GM19467 (cell line): ENCODE measurements around the gene ZSCAN21.

Experiments
- ATAC-seq: cut with Tn5 transposase; IDR thresholded peaks from one replicate; pipeline ENCODE4 v1.9.1; 2021; ENCODE audit warnings: mild to moderate bottlenecking, moderate library complexity; ENCODE audit not compliant: unreplicated experiment

ZSCAN21 gene

DNA sequence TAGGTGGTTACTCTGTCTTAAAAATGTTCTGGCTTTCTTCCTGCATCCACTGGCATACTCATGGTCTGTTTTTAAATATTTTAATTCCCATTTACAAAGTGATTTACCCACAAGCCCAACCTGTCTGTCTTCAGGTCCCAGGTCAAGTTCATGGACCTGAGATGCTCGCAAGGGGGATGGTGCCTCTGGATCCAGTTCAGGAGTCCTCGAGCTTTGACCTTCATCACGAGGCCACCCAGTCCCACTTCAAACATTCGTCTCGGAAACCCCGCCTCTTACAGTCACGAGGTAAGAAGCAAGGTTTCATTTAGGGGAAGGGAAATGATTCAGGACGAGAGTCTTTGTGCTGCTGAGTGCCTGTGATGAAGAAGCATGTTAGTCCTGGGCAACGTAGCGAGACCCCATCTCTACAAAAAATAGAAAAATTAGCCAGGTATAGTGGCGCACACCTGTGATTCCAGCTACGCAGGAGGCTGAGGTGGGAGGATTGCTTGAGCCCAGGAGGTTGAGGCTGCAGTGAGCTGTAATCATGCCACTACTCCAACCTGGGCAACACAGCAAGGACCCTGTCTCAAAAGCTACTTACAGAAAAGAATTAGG lies 25.5 kb upstream of the ZSCAN21 start:
- ATAC-seq: no peak

DNA sequence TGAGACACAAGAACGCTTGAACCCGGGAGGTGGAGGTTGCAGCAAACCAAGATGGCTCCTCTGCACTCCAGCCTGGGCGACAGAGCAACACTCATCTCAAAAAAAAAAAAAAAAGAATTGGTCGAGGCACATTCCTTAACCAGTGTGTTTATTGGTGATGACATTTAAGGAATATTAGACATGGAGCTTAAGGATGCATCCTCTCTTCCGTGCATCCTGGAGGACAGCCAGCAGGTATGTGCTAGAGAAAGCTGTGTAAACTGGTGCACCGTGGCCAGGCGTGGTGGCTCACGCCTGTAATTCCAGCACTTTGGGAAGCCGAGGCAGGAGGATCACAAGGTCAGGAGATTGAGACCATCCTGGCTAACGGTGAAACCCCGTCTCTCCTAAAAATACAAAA lies 22.4 kb upstream of the ZSCAN21 start:
- ATAC-seq: no peak

DNA sequence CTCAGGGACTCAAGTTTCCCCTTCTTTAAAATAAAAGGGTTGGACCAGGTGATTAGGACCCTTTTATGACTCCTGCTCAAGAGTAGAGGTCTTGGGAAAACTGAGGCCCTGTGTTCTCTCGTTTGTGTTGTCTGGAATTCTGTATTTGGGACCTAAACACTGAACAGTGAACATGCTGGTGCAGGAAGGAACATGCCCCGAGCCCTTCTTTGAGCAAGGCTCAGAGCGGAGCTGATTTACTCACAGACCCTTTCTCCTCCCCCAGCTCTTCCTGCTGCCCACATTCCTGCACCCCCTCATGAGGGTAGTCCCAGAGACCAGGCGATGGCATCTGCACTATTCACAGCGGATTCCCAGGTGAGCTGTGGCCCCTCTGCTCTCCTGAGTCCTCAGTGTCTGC lies 20.0 kb upstream of the ZSCAN21 start:
- no peak for ATAC-seq

DNA sequence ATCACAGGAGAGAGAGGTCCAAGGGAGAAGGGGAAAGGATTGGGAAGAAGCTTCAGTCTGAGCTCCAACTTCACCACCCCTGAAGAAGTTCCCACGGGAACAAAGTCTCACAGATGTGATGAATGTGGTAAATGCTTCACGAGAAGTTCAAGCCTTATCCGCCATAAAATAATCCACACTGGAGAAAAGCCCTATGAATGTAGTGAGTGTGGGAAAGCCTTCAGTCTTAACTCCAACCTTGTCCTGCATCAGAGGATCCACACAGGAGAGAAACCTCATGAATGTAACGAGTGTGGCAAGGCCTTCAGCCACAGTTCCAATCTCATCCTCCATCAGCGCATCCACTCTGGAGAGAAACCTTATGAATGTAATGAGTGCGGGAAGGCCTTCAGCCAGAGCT lies 16.0 kb upstream of the ZSCAN21 start:
- ATAC-seq: no peak

DNA sequence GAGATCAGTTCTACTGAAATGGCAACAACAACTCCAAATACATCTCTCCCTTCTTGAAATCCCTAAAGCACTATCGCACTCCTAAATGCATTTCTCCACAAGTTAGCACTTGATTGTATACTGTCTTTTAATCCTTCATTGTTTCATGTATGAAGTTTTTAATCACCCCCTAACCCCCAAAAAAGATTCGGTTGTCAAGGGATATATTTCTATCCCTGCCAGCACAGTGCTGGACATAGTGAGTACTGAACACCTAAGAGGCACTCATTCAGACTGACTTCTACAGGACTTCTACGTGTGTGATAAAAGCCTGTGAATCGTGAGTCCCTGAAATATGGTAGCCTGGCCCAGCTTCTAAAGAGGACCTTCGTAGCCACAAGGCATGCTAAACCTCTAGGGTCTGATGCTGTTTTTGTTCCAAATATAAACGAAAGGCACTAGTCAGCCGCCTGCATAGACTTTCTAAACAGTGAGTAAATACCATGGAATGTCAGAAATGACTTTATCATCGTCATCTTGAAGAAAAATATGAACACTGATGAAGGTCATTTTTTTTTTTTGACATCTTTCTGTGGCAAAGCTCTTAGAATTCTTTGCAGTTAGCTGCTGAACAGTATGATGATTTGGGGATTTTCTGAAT lies 14.6 kb upstream of the ZSCAN21 start:
- no peak for ATAC-seq

DNA sequence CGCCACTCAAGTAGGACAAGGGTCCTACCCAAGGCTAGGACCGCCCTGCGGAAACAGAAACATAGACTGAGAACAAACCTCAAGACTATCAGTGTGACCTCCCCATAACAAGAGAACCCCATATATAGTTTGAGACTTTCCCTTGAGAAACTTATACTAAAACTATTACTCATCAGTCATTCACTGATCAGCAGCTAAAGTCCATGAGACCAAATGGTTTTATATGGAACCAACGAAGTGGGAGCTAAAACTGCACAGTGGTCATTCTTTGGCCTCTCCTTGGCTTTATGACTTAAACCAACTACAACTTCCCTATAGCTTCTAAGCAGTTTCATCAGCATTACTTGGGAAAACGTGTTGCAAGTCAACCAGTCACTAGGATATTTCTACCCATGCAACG lies 13.7 kb upstream of the ZSCAN21 start:
- no peak for ATAC-seq

DNA sequence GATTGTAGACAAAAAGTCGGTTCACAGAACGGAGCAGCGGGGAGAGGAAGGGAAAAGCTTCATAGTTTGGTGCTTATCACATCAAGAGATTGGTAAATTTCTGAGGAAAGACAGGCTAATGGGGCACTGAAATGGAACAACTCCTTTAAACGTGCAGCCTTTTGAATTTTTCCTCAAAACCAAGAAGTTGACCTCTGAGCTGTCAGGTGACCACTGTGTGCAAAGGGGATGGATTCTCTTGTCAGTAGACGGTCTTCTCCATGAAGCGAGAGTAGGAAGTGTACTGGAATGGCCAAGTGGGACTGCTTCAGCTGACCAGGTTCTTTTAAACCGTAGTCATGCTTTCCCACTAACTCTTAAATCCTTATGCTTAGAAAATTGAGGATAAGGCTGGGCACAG lies 11.2 kb upstream of the ZSCAN21 start:
- ATAC-seq: no peak

DNA sequence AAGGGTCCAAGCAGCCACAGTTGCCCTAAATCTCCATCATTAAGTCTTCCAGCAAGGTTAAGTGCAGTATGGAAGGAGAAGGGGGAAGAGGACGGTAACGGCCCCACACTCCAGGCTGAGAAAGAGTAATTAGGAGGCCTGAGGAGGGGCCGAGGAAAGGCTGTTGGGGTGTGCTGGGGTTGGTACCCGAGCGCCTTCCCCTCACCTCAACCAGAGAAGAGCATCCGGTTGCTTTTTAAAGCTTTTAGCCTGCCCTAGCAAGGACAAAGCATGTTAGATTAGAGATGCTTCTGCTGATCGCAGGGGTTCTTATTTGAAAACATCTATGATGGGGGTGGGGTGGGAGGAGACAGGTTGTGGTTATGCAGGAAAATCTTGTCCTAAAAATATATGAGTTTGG lies 9.0 kb upstream of the ZSCAN21 start:
- no peak for ATAC-seq

DNA sequence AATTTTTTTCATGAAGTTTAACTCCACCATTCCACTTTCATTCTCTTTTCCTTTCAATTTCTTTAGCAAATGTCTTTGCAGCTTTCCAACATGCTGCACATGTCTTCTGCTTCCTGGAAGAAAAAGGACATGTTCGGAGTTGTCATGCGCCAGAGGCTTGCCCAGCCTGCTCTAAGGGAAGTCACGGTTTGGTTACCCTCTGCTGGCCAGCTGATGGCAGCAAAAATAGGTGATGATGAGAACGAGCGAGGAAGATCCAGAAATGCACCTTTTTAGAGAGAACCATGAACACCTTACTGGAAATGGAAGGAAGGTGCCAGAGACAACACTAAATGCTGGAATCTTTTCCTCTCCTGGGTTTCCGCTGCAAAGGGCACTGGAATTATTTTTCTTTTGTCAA lies 4.9 kb upstream of the ZSCAN21 start:
- ATAC-seq: no peak

DNA sequence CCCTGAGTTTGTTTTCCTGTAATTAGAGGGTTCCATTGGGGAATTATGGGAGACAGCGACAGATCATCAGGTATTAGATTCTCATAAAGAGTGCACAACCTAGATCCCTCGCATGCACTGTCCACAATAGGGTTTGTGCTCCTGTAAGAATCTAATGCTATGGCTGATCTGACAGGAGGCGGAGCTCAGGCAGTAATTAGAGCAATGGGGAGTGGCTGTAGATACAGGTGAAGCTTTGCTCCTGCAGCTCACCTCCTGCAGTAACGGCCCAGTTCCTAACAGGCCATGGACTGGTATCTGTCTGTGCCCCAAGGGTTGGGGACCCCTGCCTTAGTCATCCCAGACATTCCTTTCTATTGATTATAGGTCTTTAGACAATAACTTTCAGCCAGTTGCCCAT lies 894 bp upstream of the ZSCAN21 start:
- no peak for ATAC-seq

DNA sequence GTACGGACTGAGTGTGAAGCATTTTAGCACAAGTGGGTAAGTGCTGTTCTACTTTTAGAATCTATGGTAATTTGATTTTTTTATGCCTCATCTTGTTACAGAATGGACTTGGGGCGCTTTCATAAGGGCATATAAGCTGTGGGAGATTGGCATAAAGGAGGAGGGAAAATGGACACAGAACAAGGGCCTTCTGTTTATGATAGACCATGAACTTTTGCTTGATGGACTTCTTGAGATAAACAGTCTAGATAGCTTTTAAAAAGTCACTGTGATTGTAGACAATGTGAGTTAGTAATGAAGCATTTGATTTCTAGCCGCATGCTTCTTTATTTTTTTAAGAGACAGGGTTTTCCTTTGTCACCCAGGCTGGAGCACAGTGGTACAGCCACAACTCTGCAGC lies 2.0 kb downstream of the ZSCAN21 start:
- no peak for ATAC-seq

DNA sequence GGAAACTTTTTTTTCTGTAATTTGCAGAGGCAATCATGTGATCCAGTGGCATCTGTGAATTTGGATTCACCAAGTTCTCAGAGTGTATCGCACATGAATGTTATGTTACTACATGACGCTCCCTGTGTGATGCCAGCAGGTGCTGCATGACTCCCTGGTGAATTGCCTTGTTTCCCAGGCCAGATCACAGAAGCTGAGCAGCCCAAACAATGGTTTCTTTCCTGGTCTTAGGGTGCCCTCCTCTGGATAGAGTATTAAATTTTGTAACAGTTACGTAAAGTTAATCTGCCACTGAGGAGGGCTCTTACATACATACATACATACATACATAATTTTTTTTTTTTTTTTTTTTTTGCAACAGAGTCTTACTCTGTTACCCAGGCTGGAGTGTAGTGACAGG lies 3.6 kb downstream of the ZSCAN21 start:
- ATAC-seq: no peak

DNA sequence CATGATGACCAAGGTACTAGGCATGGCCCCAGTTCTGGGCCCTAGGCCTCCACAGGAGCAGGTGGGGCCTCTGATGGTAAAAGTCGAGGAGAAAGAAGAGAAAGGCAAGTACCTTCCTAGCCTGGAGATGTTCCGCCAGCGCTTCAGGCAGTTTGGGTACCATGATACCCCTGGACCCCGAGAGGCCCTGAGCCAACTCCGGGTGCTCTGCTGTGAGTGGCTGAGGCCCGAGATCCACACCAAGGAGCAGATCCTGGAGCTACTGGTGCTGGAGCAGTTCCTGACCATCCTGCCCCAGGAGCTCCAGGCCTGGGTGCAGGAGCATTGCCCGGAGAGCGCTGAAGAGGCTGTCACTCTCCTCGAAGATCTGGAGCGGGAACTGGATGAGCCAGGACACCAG lies 7.4 kb downstream of the ZSCAN21 start:
- ATAC-seq: no peak

DNA sequence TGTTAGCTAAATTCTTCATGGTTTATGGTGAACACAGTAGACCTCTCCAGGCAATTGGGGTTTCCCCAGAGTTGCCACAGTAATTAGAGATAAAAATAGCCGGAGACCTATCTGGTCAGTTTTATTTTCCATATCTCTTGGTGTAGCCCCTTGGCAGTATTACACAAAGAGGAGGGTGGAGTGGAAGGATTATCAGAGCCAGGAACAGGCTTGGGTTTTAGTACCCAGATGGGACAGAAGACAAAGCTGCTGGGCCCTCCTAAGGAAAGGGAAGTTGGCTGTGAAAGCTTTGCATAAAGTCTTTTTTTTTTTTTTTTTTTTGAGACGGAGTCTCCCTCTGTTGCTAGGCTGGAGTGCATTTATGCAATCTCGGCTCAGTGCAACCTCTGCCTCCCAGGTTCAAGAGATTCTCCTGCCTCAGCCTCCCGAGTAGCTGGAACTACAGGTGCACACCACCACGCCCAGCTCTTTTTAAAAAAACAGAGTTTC lies 9.7 kb downstream of the ZSCAN21 start:
- no peak for ATAC-seq

DNA sequence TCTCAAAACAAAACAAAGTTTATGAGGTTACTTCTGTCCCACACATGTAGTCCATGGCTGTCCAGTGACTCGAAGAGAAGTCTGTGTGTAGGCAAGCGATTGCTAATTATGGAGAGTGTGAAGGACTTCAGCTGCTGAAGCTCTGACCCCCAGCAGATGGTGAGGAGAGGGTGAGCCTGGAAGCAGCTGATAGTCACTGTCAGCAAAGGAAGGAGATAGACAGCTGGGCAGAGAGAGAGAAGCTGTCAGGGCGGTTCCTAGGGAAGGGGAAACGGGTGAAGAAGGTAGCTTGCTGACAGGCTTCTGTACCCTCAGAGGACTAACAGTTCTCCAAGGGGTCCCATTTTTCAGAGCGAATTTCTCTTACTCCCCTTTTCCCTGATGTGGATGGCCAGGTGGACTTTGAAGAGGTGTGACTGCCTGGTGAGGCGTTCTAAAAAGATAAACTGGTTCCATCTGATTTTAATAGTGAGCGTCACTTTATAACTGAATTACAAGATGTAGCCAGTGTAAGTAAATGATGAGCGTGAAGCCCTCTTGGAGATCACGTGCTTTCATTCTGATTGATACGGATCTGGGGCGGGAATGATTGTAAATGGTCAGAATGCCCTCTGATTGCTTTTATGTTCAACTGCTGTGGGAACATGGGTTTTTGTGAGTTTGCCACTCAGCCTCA lies 12.1 kb downstream of the ZSCAN21 start:
- ATAC-seq: no peak

DNA sequence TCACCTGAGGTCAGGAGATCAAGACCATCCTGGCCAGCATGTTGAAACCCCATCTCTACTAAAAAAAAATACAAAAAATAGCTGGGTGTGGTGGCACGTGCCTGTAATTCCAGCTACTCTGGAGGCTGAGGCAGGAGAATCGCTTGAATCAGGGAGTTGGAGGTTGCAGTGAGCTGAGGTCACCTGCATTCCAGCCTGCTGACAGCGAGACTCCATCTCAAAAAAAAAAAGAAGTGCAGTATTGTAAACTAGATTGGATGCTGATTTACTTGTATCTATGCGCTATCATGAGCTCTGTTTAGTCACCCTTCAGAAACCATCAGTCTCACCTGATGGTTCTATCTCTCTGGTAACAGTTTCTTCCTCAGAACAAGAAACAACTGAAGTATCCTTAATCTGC lies 13.8 kb downstream of the ZSCAN21 start:
- ATAC-seq: no peak

DNA sequence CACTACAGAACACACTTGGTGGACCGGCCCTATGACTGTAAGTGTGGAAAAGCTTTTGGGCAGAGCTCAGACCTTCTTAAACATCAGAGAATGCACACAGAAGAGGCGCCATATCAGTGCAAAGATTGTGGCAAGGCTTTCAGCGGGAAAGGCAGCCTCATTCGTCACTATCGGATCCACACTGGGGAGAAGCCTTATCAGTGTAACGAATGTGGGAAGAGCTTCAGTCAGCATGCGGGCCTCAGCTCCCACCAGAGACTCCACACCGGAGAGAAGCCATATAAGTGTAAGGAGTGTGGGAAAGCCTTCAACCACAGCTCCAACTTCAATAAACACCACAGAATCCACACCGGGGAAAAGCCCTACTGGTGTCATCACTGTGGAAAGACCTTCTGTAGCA lies 14.6 kb downstream of the ZSCAN21 start:
- no peak for ATAC-seq

DNA sequence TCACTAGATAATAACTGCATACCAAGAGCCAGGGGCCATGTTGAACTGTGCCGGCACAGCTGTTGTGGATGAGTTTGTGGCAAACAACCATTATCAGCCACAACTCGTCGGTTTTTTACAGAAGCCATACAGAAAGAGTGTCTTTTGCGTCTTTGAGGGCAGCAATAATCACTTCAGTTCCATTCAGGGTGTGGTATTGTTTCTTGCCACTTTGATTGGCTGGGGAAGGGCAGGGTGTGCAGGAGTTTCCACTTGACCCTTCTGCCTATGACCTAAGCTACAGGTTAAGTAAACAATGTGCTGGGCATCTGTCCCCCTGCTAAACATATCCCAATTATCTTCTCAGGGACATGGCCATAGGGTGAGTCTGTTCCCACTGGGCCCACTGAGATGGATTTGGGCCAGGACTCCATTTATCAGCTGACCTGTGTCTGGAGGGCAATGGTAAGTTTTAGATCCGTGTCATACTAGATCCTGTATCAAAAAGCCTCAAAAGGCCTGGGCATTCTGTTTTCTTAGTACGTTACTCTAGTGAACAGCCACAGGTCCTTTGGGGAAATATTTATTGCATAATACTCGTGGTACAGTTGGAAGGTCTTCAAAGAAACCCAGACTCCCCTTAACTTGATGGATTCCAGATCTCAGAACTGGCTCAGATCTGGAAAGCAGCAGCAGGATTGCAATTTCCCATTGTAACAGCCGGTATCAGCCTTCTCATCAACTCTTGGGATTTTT lies 16.0 kb downstream of the ZSCAN21 start:
- ATAC-seq: no peak

DNA sequence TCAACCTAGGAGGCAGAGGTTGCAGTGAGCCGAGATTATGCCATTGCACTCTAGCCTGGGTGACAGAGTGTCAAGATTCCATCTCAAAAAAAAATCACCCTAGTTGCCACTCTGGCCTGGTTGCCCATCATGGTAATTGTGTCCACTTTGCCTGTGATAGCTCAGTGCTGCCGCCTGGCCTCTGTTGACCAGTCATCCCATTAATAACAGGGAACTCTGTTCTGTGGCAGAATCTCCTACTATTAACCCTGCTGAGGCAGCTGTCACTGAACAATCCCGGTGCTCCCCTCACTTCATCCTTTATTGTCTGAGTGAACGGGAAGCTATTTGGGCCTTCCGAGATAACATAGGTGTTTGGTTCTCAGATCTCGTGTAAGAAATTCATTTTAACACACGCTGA lies 17.4 kb downstream of the ZSCAN21 start:
- no peak for ATAC-seq

DNA sequence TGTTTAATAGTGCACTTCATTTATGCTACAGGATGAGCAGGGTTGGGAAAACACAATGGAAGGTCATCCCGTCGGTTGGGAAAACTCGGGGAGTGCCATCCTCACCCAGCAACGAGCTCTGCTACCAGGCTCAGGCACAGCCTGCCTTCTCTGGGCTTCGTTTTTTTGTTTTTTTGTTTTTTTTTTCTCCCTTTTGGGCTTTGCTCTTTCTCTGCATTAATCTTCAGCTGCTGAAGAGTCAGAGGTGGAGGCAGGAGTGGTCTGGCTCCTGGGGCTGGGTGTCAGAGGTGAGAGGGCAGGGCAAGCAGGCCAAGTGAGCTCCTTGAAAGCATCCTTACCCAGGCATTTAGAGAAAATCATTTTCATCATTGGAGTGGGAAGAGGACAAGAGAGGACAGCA lies 20.4 kb downstream of the ZSCAN21 start:
- ATAC-seq: no peak

DNA sequence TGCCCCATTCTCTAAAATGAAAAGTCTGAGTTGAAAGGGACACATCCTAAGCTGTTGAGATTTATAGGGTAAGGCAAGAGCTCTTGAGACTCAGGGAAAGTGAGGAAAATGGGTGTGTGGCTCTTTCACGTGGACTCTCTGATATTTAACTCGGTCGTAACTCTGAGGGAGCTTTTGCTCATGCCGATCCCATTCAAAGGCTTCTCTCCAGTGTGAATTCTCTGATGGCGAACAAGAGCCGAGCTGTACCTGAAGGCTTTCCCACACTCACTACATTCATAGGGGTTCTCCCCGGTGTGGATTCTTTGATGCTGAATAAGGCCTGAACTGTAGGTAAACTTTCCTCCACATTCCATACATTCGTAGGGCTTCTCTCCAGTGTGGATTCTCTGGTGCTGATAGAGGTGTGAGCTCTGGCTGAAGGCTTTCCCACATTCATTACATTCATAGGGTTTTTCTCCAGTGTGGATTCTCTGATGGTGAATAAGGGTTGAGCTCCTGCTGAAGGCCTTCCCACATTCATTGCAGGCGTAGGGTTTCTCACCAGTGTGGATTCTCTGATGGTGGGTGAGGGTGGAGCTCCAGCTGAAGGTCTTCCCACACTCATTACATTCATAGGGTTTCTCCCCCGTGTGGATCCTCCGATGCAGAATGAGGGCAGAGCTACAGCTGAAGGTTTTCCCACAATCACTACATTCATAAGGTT lies 21.6 kb downstream of the ZSCAN21 start:
- no peak for ATAC-seq
